ENCODE measurements around the gene SH3BGRL3. TPM values are rescaled to one million over a fixed set of nuclear protein-coding genes. Genes with fewer than 3 reads are reported as not detected.

Gene SH3BGRL3
- total RNA-seq, 4 donors from 2014 or later = 42.4 to 124 (median 82.4) TPM

- ATAC-seq (ENCODE audit: low FRiP score) = no peak
- TF ChIP-seq CTCF (IDR thresholded peaks at IDR 0.05) = no peak
- no peak for DNase-seq (ENCODE audit: low spot score)
Measured at GRCh38 chr1:26282401-26282918, 2.6 kb downstream of the SH3BGRL3 start.

GRCh38 chr1:26283279-26283853 is 3.5 kb downstream of the SH3BGRL3 start:
- DNase-seq (ENCODE audit: low spot score) = no peak
- TF ChIP-seq CTCF (IDR thresholded peaks at IDR 0.05) = no peak
- ATAC-seq (ENCODE audit: low FRiP score) = no peak

- ATAC-seq (ENCODE audit: low FRiP score) (no peak), DNase-seq (ENCODE audit: low spot score) (no peak)
- TF ChIP-seq CTCF (IDR thresholded peaks at IDR 0.05) = no peak
Measured at GRCh38 chr1:26283871-26284596, 4.1 kb downstream of the SH3BGRL3 start.

GRCh38 chr1:26284597-26285347 is 4.9 kb downstream of the SH3BGRL3 start:
- DNase-seq (ENCODE audit: low spot score) (peak; percentile 68), ATAC-seq (ENCODE audit: low FRiP score) (no peak)
- TF ChIP-seq CTCF (IDR thresholded peaks at IDR 0.05) = no peak

GRCh38 chr1:26285366-26286063 is 5.6 kb downstream of the SH3BGRL3 start:
- no peak for ATAC-seq (ENCODE audit: low FRiP score)
- TF ChIP-seq CTCF (IDR thresholded peaks at IDR 0.05) = no peak
- no peak for DNase-seq (ENCODE audit: low spot score)

GRCh38 chr1:26286064-26286416 is 6.2 kb downstream of the SH3BGRL3 start:
- DNase-seq (ENCODE audit: low spot score) (no peak), ATAC-seq (ENCODE audit: low FRiP score) (no peak)
- no peak for TF ChIP-seq CTCF (IDR thresholded peaks at IDR 0.05)
